ENCODE results near the gene FAAP100. TPM values are rescaled to one million over a fixed set of nuclear protein-coding genes. Genes with fewer than 3 reads are reported as not detected.

FAAP100 gene
- polyA plus RNA-seq, 1 of the 3 experiments (the other 2 are of a cell fraction): 18.9 TPM

DNA sequence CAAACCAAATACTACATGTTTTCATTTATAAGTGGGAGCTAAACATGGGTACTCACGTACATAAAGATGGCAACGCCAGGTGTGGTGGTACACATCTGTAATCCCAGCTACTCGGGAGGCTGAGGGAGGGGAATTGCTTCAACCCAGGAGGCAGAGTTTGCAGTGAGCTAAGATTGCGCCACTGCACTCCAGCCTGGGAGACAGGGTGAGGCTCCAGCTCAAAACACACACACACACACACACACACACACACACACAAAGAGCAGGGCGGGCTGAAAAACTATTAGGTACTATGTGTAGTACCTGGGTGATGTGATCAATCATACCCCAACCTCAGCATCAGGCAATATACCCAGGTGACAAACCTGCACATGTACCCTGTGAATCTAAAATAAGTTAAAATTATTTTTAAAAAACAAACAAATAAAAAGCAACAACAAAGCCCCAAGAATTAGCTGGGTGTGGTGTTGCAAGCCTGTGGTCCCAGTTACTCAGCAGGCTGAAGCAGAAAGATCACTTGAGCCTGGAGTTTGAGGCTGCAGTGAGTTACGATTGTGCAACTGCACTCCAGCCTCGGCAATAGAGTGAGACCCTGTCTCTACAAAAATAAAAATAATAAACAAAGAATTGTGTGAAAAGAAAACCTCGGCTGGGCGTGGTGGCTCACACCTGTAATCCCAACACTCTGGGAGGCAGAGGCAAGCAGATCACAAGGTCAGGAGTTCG, 11.9 kb upstream of the FAAP100 start:
- Histone ChIP-seq H3K79me2 (ENCODE audit: insufficient read depth) (peaks cover 65% of the 10 kb centered on the region), H3K9me3 (no peaks in the 10 kb centered on the region), H3F3A (replicated peaks; ENCODE audit: insufficient read depth) (peaks cover 42% of the 10 kb centered on the region), H4K20me1 (ENCODE audit: insufficient read depth) (no peaks in the 10 kb centered on the region; the same call in 1 of the 2 replicates), H3K9ac (no peak overlapping the region), H3K27me3 (ENCODE audit: insufficient read depth) (no peaks in the 10 kb centered on the region), H3K36me3 (replicated peaks in 1 of 2; ENCODE audit: control insufficient read depth in 1 of 2, insufficient read depth in 2 of 2, low read length in 1 of 2) (peaks cover 45 to 74% of the 10 kb centered on the region in 2 experiments), H3K4me1 (ENCODE audit: control insufficient read depth in 1 of 2, insufficient read depth in 2 of 2, low read depth in 1 of 2, low read length in 1 of 2) (peaks cover 22 to 33% of the 10 kb centered on the region in 2 experiments), H3K4me3 (ENCODE audit: low read depth in 2 of 2, low read length in 1 of 2) (no peak overlapping the region), H3K27ac (ENCODE audit: low read depth in 2 of 2, low read length in 1 of 2) (no peak overlapping the region), H2AFZ (ENCODE audit: low read depth) (no peak overlapping the region), H3K9me2 (no peaks in the 10 kb centered on the region), H3K4me2 (no peak overlapping the region)
- POLR2A ChIA-PET: no interaction called here
- WGBS (ENCODE audit: low lambda C conversion rate): 87% methylated on average over 10 of the region's 10 CpGs
- DNase-seq: no peak
- CTCF ChIA-PET: interaction anchor here (0.6 to 3.2 kb wide), 3 partner anchors 8 to 37 kb away, joined by 3 to 18 read pairs (median 3); no protein-coding TSS in a partner anchor
- no peak for TF ChIP-seq SIN3A (IDR thresholded peaks at IDR 0.05; ENCODE audit: borderline replicate concordance, low read depth, low read length)
- TF ChIP-seq USF2 (IDR thresholded peaks at IDR 0.05; ENCODE audit: borderline replicate concordance, low read depth, low read length): no peak
- no peak for TF ChIP-seq RAD21 (IDR thresholded peaks at IDR 0.05; ENCODE audit: low read length)
- TF ChIP-seq TAF1 (IDR thresholded peaks at IDR 0.05; ENCODE audit: borderline replicate concordance, low read depth, low read length): no peak
- no peak for TF ChIP-seq TEAD4 (IDR thresholded peaks at IDR 0.05; ENCODE audit: borderline replicate concordance, insufficient read depth)
- TF ChIP-seq ELF1 (IDR thresholded peaks at IDR 0.05): no peak
- TF ChIP-seq MEF2A (IDR thresholded peaks at IDR 0.05; ENCODE audit: borderline replicate concordance, low read depth): no peak

GRCh38 chr17:81561494-81561885, 9.3 kb upstream of the FAAP100 start:
- Histone ChIP-seq H4K20me1 (ENCODE audit: insufficient read depth) (peaks cover 6% of the 10 kb centered on the region), H3K27me3 (ENCODE audit: insufficient read depth) (no peaks in the 10 kb centered on the region), H3K36me3 (replicated peaks in 1 of 2; ENCODE audit: control insufficient read depth in 1 of 2, insufficient read depth in 2 of 2, low read length in 1 of 2) (peaks cover 52 to 69% of the 10 kb centered on the region in 2 experiments), H3K9me3 (no peaks in the 10 kb centered on the region), H3K9me2 (no peaks in the 10 kb centered on the region), H3K79me2 (ENCODE audit: insufficient read depth) (peaks cover 64% of the 10 kb centered on the region), H3K27ac (ENCODE audit: low read depth in 2 of 2, low read length in 1 of 2) (0 out of 4 replicates have a peak overlapping the region, but pooled peaks of 1 of the 2 experiments have one; percentile 17), H3K4me1 (ENCODE audit: control insufficient read depth in 1 of 2, insufficient read depth in 2 of 2, low read depth in 1 of 2, low read length in 1 of 2) (peaks cover 5 to 18% of the 10 kb centered on the region in 2 experiments; a peak in 3 of 4 replicates), H2AFZ (ENCODE audit: low read depth) (no peak overlapping the region), H3K4me2 (no peak overlapping the region), H3K4me3 (ENCODE audit: low read depth in 2 of 2, low read length in 1 of 2) (no peak overlapping the region), H3K9ac (no peak overlapping the region), H3F3A (replicated peaks; ENCODE audit: insufficient read depth) (peaks cover 31% of the 10 kb centered on the region)
- ChIA-PET CTCF (interaction anchor here (0.8 to 3.2 kb wide), 3 partner anchors 13 to 303 kb away, joined by 3 to 18 read pairs (median 6); no protein-coding TSS in a partner anchor), POLR2A (interaction anchor here (0.6 kb wide), 1 partner anchor 115 kb away, joined by 3 read pairs; no protein-coding TSS in a partner anchor)
- 78% methylated on average over 4 of the region's 4 CpGs for WGBS (ENCODE audit: low lambda C conversion rate)
- DNase-seq: no peak
- TF ChIP-seq, protein P1, sequence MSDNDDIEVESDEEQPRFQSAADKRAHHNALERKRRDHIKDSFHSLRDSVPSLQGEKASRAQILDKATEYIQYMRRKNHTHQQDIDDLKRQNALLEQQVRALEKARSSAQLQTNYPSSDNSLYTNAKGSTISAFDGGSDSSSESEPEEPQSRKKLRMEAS (IDR thresholded peaks at IDR 0.05; ENCODE audit: low read depth): no peak
- TF ChIP-seq POLR2AphosphoS5 (IDR thresholded peaks at IDR 0.05; ENCODE audit: low read depth, low read length): no peak
